GM21390 (cell line): Measurements from ENCODE around the gene ZBTB43.
"Not testable (repeated sequence)": the region's sequence is repeated elsewhere in the genome, so short reads cannot be mapped to it uniquely, and the experiment has no call there.

Experiments
- ATAC-seq: cut with Tn5 transposase; IDR thresholded peaks from one replicate; pipeline ENCODE4 v1.9.1; 2021; ENCODE audit not compliant: unreplicated experiment

The ZBTB43 gene

GRCh38 chr9:126788634-126789349 is 16.0 kb upstream of the ZBTB43 start:
- no peak for ATAC-seq

DNA sequence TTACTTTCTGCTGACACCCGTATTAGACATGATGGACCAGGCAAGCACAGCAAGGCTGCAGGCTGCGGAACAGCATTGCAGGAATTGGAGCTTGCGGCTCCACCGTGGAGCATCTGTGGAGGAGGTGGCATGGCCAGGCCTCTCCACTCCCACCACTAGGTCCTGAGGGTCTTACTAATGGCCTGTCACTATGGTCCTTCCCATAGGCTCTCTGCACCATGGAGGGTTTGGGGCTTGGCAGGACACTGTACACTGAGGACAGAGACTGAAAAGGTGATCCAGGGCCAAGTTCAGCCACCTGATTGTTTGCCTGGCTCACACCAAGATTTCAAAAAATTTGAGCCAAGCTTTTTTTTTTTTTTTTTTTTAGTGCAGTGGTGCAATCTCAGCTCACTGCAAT is 14.3 kb upstream of the ZBTB43 start:
- no peak for ATAC-seq

DNA sequence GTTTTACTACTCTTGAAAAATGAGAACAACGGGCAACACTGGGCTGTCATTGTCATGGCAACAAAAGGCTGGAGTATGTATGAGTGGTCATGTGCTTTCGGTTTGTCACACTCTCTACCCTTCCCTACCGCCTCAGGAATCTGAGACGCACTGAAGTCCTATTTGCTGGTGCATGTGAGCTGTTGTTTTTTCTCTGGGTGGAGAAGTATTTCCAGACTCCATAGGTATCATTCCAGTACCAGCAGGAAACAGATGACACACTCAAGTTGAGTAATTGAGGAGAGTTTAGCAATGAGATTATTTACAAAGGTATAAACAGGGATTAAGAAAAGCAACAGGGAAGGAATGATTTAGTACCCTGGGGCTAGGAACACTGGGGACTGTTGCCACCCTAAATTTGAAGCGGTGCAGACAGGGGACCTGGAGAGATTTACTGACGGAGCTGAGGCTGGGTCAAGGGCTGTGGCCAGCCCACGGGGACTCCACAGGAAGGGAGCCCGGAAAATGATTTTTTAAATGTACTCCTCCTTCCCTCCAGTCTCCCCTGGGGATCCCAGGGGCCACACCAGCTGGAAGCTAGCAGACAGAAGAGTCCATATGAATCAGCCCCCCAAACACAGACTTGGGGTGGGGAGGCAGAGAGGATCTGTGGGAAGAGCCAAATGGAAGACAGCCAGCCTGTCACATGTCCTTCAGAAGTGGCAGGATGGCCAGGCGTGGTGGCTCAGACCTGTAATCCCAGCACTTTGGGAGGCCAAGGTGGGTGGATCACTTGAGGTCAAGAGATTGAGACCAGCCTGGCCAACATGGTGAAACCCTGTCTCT is 13.2 kb upstream of the ZBTB43 start:
- no peak for ATAC-seq

DNA sequence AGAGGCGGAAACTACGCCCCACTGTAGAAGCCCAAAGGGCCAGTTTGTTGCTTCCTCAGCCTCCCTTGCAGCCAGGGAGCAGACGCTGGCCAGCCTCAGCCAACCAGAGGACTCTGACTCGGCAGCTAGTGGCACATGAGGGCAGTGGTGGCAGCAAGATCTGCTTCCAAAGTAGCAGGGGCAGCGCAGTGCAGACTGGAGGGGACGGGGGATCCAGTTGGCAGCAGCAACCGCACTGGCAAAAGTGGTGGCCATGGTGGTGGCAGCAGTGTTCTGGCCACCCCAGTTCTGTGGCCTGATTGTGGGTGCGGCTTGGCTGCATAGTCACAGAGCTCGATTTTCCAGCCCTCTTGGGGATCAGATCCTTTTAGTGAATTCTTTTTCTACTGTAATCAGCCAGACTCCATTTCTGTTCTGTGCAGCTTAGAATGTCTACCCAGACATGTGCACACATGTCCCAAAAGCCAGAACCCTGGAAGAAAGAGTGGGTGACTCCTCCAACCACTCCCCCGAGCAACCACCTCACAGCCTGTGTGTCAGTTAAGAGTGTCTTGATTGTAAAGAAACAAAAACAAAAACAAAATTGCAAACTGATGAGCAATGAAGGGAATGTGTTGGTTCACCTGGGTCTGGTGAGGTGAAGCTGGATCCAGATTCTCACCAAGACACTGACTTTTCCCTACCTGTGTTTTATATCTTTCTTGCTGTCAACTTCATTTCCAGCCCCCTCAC is 11.0 kb upstream of the ZBTB43 start:
- no peak for ATAC-seq

GRCh38 chr9:126794441-126794840 is 10.4 kb upstream of the ZBTB43 start:
- no peak for ATAC-seq

GRCh38 chr9:126796758-126797157 is 8.1 kb upstream of the ZBTB43 start:
- no peak for ATAC-seq

DNA sequence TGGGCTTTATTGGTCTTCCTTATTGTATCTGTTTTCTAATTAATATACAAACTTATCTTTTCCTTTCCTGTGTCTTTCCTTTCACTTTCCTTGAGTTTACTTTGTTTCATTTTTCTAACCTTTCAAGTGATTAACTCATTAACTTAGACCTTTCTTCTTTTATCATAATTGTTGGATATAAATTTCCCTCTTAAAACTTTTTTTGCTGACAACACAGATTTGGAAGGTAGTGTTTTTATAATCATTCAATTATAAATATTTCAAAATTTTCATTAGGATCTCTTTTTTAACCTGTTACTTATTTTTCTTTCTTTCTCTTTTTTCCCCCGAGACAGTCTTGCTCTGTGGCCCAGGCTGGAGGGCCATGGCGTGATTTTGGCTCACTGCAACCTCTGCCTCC is 6.9 kb upstream of the ZBTB43 start:
- ATAC-seq, result no peak

- no peak for ATAC-seq
These were observed 5.8 kb upstream of the ZBTB43 start for GRCh38 chr9:126799034-126799433.

- ATAC-seq, result no peak
These were observed 2.4 kb upstream of the ZBTB43 start for GRCh38 chr9:126802318-126803059.

GRCh38 chr9:126804198-126804695 is 593 bp upstream of the ZBTB43 start:
- ATAC-seq, result no peak

- ATAC-seq, result peak; percentile 64
These were observed 868 bp downstream of the ZBTB43 start for GRCh38 chr9:126805554-126806262.

DNA sequence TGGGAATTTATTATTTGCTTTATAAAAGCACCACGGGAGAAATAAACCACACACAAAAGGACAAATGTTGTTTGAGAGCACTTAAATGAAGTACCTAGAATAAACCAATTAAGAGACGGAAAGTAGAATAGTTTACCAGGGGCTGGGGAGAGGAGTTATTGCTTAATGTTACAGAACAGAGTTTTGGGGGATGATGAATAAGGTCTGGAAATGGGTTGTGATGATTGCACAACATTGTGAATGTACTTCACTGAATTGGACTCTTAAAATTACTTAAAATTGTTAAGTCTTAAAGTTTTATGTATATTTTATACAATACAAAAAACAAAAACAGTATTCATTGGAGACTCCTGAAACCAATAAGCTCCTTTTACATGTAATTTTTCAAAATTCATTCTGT is 1.5 kb downstream of the ZBTB43 start:
- no peak for ATAC-seq

- ATAC-seq, result no peak
These were observed 4.2 kb downstream of the ZBTB43 start for GRCh38 chr9:126809068-126809467.

DNA sequence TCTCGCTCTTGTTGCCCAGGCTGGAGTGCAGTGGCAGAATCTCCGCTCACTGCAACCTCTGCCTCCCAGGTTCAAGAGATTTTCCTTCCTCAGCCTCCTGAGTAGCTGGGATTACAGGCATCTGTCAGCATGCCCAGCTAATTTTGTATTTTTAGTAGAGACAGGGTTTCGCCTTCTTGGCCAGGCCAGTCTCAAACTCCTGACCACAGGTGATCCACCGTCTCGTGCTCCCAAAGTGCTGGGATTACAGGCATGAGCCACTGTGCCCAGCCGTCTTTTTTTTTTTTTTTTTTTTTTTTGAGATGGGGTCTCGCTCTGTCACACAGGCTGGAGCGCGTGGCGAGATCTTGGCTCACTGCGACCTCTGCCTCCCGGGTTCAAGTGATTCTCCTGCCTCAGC is 5.4 kb downstream of the ZBTB43 start:
- not testable (repeated sequence) for ATAC-seq

DNA sequence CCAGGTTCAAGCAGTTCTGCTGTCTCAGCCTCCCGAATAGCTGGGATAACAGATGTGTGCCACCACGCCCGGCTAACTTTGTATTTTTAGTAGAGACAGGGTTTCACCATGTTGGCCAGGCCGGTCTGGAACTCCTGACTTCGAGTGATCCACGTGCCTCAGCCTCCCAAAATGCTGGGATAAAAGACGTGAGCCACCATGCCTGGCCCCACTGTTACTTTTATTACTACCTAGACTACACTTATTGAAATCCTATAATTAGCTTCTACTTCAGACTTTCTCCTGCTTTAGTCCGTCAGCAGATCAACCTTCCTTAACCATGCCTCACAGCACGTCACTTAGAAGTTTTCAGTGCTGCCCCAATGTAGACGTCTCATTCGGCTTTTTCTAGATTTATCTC is 8.2 kb downstream of the ZBTB43 start:
- ATAC-seq, result no peak

DNA sequence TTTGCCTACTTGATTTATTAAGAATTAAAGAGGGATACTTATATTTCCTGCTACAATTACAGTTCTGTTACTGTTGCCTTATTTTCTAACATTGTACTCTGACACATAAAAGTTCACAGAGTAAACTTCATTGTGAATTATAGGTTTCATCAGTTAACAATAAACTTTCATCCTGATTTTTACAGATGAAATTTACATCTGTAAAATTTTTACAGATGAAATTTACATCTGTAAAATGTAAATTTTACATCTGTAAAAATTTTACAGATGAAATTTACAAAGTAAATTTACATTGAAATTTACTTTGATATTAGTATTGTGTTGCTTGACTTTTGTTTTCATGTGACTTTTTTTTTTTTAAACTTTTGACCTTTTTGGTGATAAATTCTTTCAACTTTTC is 9.3 kb downstream of the ZBTB43 start:
- ATAC-seq, result no peak

DNA sequence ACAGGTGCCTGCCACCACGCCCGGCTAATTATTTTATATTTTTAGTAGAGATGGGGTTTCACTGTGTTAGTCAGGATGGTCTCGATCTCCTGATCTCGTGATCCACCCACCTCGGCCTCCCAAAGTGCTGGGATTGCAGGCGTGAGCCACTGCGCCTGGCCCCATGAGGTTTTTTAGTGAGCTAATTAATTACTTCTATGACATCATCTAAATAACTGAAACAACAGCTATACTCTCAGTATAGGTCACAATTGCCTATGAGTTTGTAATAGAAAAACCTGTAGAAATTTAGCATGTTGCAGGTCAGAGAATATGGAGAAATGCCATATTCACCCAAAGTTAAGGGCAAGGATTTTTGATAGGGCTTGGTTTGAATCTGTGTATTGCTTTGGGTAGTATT is 12.8 kb downstream of the ZBTB43 start:
- ATAC-seq, result not testable (repeated sequence)

GRCh38 chr9:126818482-126818881 is 13.6 kb downstream of the ZBTB43 start:
- ATAC-seq, result no peak

DNA sequence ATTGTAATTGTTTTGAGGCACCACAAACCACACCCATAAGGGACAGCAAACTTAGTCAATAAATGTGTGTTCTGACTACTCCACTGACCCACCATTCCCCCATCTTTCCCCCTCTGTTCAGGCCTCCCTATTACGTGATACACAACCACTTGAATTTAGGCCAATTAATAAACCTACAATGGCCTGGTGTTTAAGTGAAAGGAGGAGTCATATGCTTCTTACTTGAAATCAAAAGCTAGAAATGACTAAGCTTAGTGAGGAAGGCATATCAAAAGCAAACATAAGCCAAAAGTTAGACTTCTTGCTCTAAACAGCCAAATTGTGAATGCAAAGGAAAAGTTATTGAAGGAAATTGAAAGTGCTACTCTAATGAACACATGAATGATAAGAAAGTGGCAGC is 14.6 kb downstream of the ZBTB43 start:
- ATAC-seq, result no peak

DNA sequence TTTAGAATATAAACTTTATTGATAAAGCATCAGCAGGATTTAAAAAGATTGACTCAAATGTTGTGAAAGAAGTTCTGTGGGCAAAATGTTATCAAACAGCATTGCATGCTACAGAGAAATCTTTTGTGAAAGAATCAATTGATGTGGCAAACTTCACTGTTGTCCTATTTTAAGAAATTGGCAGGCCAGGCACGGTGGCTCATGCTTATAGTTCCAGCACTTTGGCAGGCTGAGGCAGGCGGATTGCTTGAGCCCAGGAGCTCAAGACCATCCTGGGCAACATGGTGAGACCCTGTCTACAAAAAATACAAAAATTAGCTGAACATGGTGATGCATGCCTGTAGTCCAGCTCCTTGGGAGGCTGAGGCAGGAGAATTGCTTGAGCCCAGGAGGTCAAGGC is 17.4 kb downstream of the ZBTB43 start:
- no peak for ATAC-seq
